Prostate gland (tissue), 2 donors: Measurements from ENCODE around the gene ZNF341.

Experiments used
- POLR2A ChIP-seq: fragments of 450-650 bp; IDR thresholded peaks from one replicate; pipeline ENCODE4 v1.6.1; 2016; ENCODE audit warnings: antibody characterized with exemption, mild to moderate bottlenecking
- POLR2AphosphoS5 ChIP-seq: sonication (generic); formaldehyde crosslinking; IDR thresholded peaks from one replicate; pipeline ENCODE4 v1.6.1; 2017; ENCODE audit warnings: antibody characterized with exemption
- TF ChIP-seq, protein P1 (sequence below), 4 experiments: fragments of 200-600 bp in 2 of 4; fragments of 450-650 bp in 2 of 4; sonication (generic) in 2 of 4; IDR thresholded peaks; 1 replicate in 3 of 4; 2 replicates in 1 of 4; pipeline ENCODE4 v1.5.1; 2016 to 2019; ENCODE audit warnings: antibody characterized with exemption in 4 of 4, mild to moderate bottlenecking in 2 of 4, moderate library complexity in 2 of 4

DNA sequence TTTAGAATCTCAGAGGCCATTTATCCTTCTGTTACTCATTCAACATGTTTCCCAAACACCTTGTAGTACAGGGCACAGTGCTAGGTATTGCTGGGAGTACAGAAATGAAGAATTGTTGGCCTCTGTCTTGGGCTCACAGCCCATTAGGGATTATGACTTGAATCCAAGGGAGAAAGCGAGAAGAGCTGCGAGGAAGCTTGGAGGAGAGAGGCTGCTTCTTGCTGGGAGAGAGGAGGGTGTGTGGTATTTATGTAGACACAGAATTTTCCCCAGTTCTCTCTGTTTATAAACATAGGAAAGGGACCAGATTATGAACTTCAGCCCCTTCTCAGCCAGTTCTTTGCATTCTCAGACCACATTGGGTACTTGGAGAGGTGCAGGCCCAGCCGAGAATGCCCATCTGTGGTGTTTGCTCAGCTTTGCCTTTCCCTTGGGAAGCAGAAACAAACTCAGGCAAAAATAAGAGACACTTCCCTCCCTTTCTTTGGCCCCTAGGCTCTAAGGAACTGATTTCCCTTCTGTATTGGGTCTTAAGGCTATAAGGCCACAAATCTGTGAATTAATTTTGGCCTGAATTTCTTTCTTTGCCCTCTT is 97.3 kb downstream of the ZNF341 start:
- TF ChIP-seq POLR2A (no peak), POLR2AphosphoS5 (peak; percentile 8)
- TF ChIP-seq, protein P1, sequence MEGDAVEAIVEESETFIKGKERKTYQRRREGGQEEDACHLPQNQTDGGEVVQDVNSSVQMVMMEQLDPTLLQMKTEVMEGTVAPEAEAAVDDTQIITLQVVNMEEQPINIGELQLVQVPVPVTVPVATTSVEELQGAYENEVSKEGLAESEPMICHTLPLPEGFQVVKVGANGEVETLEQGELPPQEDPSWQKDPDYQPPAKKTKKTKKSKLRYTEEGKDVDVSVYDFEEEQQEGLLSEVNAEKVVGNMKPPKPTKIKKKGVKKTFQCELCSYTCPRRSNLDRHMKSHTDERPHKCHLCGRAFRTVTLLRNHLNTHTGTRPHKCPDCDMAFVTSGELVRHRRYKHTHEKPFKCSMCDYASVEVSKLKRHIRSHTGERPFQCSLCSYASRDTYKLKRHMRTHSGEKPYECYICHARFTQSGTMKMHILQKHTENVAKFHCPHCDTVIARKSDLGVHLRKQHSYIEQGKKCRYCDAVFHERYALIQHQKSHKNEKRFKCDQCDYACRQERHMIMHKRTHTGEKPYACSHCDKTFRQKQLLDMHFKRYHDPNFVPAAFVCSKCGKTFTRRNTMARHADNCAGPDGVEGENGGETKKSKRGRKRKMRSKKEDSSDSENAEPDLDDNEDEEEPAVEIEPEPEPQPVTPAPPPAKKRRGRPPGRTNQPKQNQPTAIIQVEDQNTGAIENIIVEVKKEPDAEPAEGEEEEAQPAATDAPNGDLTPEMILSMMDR (IDR thresholded peaks at IDR 0.05), result no peak
